NCI-H1417 treated with DMSO at 0.1 percent for 48 hours (cell line): ENCODE results near the gene LCK.

ENCODE experiments used
- DNase-seq: peaks from one replicate; lab custom pipeline; 2025; lab: John Stamatoyannopoulos, UW

LCK gene

DNA sequence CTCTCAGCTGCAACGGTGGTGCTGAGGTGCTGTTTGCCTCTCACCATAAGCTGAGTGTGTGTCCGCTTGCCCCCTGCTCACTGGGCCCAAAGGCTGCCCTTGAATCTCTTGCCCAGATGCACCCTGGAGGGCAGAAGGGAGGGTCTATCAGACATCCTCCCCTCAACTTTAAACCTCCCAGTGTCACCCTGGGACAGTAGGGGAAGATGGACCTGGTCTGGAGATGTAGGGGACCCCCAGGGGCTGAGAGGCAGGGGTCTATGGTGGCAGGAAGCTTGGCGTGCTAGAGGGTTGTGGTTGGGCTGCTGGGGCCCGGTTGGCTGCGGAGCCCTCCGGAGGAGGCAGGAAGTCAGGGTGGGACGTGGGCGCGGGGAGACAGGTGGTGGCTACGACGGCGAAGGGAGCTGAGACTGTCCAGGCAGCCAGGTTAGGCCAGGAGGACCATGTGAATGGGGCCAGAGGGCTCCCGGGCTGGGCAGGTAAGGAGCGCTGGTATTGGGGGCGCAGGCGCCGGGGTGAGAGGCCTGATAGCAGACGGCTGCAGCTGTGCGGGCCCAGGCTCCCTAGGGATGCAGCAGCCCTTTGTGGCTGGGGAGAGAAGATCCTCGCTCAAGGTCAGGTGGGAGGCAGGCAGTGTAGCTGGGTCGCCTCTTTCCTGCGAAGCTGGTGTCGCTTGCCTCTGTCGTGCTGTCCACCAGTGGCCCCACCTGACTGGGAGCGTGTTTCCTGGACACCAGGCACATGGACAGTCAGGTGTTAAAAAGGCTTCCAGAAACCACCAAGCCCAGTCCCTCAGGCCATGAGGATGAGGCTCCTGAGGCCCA, at the start of gene LCK:
Gene LCK, plus strand, starts transcription at position 373 of the 824 bp plus-strand sequence. CDS start 23,065 bp downstream, outside the sequence.
- DNase-seq, result no peak

DNA sequence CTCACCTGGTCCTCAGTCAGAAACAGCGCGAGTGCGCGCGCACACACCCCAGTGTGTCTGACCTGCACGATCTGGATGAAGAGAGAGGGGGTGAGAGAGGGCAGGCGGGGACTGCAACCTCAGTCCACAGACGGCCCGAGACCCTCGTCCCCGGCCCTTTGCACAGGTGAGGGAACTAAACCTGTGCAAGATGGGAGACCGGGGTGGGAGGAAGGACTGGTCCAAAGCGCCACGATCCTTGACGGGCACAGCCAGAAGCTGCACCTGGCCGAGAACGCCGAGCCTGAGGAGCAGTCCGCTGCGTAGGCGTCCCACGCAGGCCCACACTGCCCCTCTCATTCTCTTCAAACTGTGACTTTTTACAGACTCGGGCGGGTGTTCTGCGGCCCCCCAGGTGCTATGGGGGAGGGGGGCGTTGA, 46.1 kb upstream of the LCK start:
- DNase-seq, result no peak

- DNase-seq, result peak; percentile 28
Observed at GRCh38 chr1:32205401-32206370, 45.4 kb upstream of the LCK start, which contains the start of gene IQCC. Gene IQCC, plus strand, starts transcription at chr1:32205671. Its CDS starts 11 bp downstream, at chr1:32205682.

DNA sequence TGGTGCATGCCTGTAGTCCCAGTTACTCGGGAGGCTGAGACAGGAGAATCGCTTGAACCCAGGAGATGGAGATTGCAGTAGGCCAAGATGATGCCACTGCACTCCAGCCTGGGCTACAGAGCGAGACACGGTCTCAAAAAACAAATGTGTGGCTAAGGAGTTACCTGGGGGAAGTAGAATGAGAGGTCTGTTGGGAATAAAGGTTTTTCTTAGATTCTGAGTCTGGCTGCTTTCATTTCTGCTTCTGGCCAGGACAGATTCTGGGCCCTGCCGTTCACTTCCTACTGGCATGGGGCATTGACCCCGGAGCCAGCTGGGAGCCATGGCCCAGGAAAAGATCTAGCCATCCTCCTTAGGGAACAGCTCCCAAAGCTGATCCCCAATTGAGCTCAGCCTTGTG, 42.6 kb upstream of the LCK start:
- DNase-seq, result no peak

- DNase-seq, result peak; percentile 55
Observed at GRCh38 chr1:32208891-32209328, 42.2 kb upstream of the LCK start, which contains the start of gene DCDC2B. Gene DCDC2B, plus strand, starts transcription at chr1:32209089. Its CDS starts 5 bp downstream, at chr1:32209094.

- no peak for DNase-seq
Observed at GRCh38 chr1:32215629-32216480, 35.2 kb upstream of the LCK start.

DNA sequence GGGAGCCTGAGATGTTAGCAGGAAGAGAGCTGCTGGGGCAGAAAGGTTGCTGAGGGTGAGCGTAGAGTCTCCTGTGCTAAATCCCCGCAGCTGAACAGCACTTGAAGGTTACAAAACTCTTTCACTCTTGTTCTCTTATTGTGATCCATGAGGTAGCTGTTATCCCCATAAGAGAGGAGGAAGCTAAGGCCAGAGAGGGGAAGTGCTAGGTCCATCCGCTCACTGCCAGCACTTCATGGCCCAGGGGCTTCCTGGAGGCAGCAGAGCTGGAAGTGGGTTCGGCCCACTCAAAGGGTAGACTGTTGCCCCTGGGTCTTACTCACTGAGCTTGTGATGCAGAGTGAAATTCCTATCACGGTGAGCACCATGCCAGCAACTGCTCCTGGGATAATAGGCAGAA, 34.5 kb upstream of the LCK start:
- no peak for DNase-seq

- DNase-seq, result no peak
Observed at GRCh38 chr1:32219022-32219421, 32.0 kb upstream of the LCK start.

DNA sequence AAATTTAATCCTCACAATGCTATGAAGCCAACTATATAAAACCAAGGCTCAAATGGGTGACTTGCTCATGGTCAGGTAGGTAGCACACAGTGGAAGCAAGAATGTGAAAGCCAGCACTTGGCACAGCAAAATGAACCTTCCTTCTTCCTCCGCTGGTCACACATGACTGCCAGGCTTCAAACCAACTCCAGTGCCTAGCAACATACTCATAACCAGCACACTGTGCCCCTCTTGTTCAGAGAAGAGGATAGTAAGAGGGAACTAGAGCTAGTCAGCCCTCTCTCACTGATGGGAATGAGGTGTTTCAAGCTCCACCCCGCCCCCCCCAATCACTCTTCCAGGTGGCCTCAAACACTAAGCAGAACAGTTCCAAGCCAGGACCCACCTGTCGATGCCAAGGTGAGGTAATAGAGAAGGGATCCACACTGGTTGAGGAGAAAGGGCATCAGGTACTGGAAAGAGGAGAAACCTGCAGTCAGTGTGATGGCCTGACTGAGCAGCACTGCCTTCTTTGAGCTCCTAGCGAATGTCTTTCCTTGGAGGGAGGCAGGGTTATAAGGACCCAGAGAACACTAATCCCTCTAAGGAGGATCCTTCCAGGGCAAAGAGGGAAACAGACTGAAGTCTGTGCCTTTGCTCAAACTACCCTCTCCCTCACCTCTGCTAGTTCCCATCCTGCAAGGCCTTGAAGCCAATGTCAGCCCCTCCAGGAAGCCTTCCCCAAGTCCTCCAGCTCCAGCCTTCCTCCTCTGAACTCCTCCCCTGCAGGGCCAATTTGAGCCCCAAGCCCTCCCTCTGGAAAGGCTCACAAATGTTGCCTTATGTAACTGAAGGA, 30.1 kb upstream of the LCK start:
- no peak for DNase-seq

GRCh38 chr1:32221581-32221979, 29.5 kb upstream of the LCK start:
- no peak for DNase-seq

DNA sequence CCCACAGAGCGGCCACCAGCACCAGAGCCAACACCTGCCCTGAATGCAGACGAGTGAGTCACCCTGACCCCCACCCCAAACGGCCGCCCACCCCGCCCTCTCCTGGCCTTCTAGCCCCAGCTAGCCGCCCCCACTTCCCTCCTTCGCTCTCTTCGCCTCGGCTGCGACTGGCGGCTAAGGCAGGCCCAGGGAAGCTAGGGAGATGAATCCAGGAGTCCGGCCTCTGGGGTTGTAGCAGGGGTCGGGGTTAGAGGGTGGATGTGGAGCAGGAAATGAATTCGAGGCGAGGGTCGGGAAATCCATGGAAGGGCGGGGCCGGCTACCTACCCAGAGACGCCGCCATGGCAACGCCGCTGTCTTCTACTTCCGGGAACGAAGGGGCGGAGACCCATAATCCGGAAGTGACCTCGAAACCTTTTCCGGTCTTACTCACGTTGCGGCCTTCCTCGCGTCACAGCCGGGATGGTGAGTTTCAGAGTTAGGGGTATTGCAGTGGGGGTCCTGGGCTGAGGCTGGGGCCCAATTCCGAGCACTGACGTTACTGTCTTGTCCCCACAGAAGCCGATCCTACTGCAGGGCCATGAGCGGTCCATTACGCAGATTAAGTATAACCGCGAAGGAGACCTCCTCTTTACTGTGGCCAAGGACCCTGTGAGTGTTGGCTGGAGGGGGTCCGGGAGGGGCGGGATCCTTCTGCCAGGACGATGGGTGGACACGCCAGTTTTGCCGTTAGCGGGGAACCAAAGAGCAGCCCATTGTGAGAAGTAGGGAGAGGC, 28.9 kb upstream of the LCK start, which contains the start of the genes EIF3I and TMEM234:
Gene EIF3I, plus strand, starts transcription at position 428 of the 776 bp plus-strand sequence. Its CDS starts 35 bp downstream, at position 463.
Gene TMEM234, minus strand, starts transcription at position 374 of the 776 bp plus-strand sequence. Its CDS starts 31 bp downstream, at position 343.
- peak; percentile 60 for DNase-seq

DNA sequence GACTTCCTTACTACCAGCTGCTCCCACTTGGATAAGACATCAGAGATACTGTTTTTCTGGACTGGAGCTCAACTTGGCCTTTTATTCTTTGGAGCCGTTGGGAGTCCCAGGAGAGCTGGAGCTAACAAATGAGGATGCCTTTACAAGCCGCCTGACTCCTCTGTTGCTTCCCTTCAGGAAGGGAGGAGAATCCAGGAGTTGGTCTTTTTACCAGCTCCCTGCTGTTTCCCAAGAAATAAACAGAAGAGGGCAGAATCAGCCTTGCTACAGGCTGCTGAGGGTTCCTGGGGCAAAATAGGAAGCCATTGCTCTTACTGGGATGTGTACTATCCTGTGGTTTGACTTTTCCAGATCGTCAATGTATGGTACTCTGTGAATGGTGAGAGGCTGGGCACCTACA, 27.4 kb upstream of the LCK start:
- DNase-seq, result no peak

DNA sequence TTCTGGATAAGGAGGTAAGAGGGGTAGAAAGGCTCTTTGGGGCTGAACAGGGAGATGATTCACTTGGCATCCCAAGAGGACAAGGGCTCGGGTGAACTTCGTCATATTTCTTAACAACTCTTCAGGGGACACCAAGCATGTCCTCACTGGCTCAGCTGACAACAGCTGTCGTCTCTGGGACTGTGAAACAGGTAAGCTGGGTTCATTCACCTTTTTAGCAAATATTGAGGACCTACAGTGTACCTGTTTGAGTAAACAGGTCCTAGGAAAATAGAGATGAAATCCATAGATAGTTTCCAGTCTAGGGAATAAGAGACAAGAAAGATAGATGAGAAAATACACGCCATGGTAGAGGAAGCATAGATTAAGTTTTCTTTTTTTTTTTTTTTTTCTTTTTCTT, 26.8 kb upstream of the LCK start:
- DNase-seq, result no peak

GRCh38 chr1:32228771-32229170, 22.3 kb upstream of the LCK start:
- no peak for DNase-seq

DNA sequence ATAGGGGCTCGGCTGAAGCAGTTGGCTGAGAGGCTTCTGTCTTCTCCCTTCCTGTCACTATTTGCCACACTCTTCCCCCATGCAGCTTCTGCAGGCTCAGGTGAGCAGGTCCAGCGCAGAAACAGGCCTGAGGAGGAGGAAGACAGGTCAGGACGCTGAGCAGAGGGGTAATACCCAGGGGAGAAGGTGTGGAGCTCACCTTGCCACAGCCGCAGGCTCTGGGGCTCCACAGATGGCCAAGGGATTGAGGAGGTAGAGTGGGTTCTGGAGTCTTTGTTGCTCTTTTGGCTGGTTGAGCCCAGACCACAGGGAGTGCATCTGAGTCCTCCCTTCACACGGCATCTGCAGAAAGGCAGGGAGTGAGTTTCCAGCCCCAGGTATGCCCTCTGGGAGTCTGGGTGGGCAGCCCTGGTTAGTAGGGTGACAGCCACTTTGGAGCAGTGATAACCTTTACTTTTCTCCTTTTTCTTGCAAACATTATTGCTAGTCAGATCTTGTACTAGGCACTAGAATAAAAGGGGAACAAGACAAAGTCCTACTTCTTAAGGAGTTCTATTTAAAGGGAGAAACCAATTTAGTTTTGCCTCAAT, 19.1 kb upstream of the LCK start:
- DNase-seq, result no peak

DNA sequence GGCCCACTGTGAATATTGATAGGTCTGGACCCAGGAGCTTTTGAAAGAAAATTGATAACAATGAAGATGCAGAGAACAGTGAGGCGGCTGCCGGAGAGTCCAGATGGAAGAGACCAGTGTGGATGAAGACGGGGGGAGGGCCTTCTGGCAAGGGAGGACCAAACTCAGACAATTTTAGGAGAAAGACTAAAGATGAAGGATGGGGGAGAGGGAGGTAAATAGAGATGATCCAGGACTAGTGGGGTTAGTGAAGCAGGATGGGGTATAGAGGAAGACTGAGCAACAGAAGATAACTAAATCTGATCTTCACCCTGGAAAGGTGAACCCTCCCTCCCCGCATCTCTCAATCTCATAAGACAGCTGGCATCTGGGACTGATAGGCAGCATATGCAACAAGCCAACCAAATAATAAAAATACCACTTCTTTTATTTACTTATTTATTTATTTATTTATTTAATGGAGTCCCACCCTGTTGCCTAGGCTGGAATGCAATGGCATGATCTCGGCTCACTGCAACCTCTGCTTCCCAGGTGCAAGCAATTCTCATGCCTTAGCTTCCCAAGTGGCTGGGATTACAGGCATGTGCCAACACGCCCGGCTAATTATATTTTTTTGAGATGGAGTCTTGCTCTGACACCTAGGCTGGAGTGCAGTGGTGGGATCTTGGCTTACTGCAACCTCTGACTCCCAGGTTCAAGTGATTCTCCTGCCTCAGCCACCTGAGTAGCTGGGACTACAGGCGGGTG, 18.3 kb upstream of the LCK start:
- no peak for DNase-seq

- no peak for DNase-seq
Observed at GRCh38 chr1:32234792-32235191, 16.3 kb upstream of the LCK start.

- DNase-seq, result no peak
Observed at GRCh38 chr1:32239337-32239736, 11.7 kb upstream of the LCK start.

DNA sequence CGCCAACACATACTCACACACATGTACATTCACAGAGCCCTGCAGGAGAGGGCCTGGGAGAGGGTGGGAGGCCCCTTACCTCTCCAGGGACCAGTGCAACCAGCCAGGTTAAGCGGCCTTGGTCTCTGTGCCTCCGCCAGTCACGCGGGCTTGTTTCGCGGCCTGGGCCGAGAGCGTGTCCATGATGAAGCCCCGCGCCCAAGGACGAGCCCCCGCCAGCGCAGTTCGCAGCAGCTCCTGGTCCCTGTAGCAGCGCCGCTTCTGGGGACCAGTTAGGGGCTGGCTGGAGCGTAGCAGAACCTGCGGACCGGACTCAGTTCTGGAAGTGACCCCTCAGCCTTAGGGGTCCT, 11.3 kb upstream of the LCK start:
- DNase-seq, result no peak
